HepG2 (cell line): ENCODE results near the gene SERTAD1. TPM values are rescaled to one million over a fixed set of nuclear protein-coding genes. Genes with fewer than 3 reads are reported as not detected.
A peak's percentile ranks its signal among the peaks of the same experiment; 100 is the strongest.

ENCODE experiments used
- BRD4 ChIP-seq: sonication (generic); formaldehyde crosslinking; IDR thresholded peaks from 2 replicates; pipeline ENCODE4 v1.4.0; 2020; ENCODE audit warnings: missing genetic modification reagents
- CBX2 ChIP-seq, 2 experiments: fragments of 200-600 bp in 1 of 2; sonication (generic); formaldehyde crosslinking in 1 of 2; IDR thresholded peaks; 2 replicates each; pipeline versions ENCODE4 v1.7.0 to v1.8.1; 2018 to 2022; ENCODE audit warnings: low read depth in 2 of 2, low read length in 1 of 2, mild to moderate bottlenecking in 1 of 2, missing genetic modification reagents in 1 of 2
- CEBPB ChIP-seq: IDR thresholded peaks from 2 replicates; pipeline ENCODE4 v1.6.1; 2011; ENCODE audit warnings: low read depth, low read length, improper control_type of control experiment, borderline replicate concordance
- ELF3 ChIP-seq: IDR thresholded peaks from 2 replicates; pipeline ENCODE4 v1.6.1; 2016; ENCODE audit warnings: missing genetic modification reagents, missing compliant biosample characterization
- FOXA1 ChIP-seq, 2 experiments: fragments of 450-650 bp in 1 of 2; sonication (generic) in 1 of 2; formaldehyde crosslinking in 1 of 2; IDR thresholded peaks; 2 replicates each; pipeline versions ENCODE4 v1.4.0 to v1.6.1; 2016 to 2020; ENCODE audit warnings: missing genetic modification reagents in 1 of 2
- HOXD1 ChIP-seq: sonication (generic); formaldehyde crosslinking; IDR thresholded peaks from 2 replicates; pipeline ENCODE4 v1.5.0; 2020; ENCODE audit warnings: missing genetic modification reagents
- JUN ChIP-seq: sonication (generic); formaldehyde crosslinking; IDR thresholded peaks from 2 replicates; pipeline ENCODE4 v1.4.0; 2020; ENCODE audit warnings: mild to moderate bottlenecking, missing genetic modification reagents
- MED8 ChIP-seq: sonication (generic); formaldehyde crosslinking; IDR thresholded peaks from 2 replicates; pipeline ENCODE4 v1.8.1; 2023; ENCODE audit warnings: mild to moderate bottlenecking, missing genetic modification reagents; ENCODE audit not compliant: insufficient replicate concordance
- MTERF4 ChIP-seq: sonication (generic); formaldehyde crosslinking; IDR thresholded peaks from 2 replicates; pipeline ENCODE4 v1.8.0; 2023; ENCODE audit warnings: mild to moderate bottlenecking, missing genetic modification reagents
- NFYB ChIP-seq: sonication (generic); formaldehyde crosslinking; IDR thresholded peaks from 2 replicates; pipeline ENCODE4 v1.4.0; 2020; ENCODE audit warnings: missing genetic modification reagents
- POLR2AphosphoS5 ChIP-seq: IDR thresholded peaks from 2 replicates; pipeline ENCODE4 v1.6.1; 2012; ENCODE audit warnings: low read depth, low read length
- RFX1 ChIP-seq: fragments of 450-650 bp; IDR thresholded peaks from 2 replicates; pipeline ENCODE4 v1.6.1; 2017
- RFXAP ChIP-seq: sonication (generic); formaldehyde crosslinking; IDR thresholded peaks from 2 replicates; pipeline ENCODE4 v1.4.0; 2020; ENCODE audit warnings: missing genetic modification reagents, borderline replicate concordance
- SOX13 ChIP-seq, 3 experiments: fragments of 450-650 bp in 1 of 3; sonication (generic) in 1 of 3; formaldehyde crosslinking in 1 of 3; IDR thresholded peaks in 2 of 3; conservative IDR thresholded peaks in 1 of 3; 2 replicates each; pipeline versions ENCODE4 v1.5.0 to v1.6.1; 2016 to 2020; ENCODE audit warnings: antibody characterized with exemption in 1 of 3, mild to moderate bottlenecking in 1 of 3, missing compliant biosample characterization in 1 of 3, missing genetic modification reagents in 1 of 3, moderate library complexity in 1 of 3
- SPEN ChIP-seq: sonication (generic); formaldehyde crosslinking; IDR thresholded peaks from 2 replicates; pipeline ENCODE4 v1.5.1; 2020; ENCODE audit warnings: low read depth, mild to moderate bottlenecking, missing genetic modification reagents
- SRY ChIP-seq: sonication (generic); formaldehyde crosslinking; IDR thresholded peaks from 2 replicates; pipeline ENCODE4 v1.8.0; 2022; ENCODE audit warnings: mild to moderate bottlenecking, missing genetic modification reagents
- TAF15 ChIP-seq: fragments of 200-400 bp; formaldehyde crosslinking; IDR thresholded peaks from one replicate; pipeline ENCODE4 v1.6.1; 2018; ENCODE audit warnings: mild to moderate bottlenecking, low read depth, low read length; ENCODE audit not compliant: poor library complexity, severe bottlenecking
- TEAD3 ChIP-seq: optimal IDR thresholded peaks from 2 replicates; pipeline ENCODE3; 2016; ENCODE audit warnings: borderline replicate concordance
- ZBTB26 ChIP-seq: IDR thresholded peaks from 2 replicates; pipeline ENCODE4 v1.6.1; 2016; ENCODE audit warnings: missing compliant biosample characterization, missing genetic modification reagents, borderline replicate concordance
- ZBTB8A ChIP-seq: sonication (generic); formaldehyde crosslinking; IDR thresholded peaks from 2 replicates; pipeline ENCODE4 v1.4.0; 2020; ENCODE audit warnings: mild to moderate bottlenecking, low read depth, missing genetic modification reagents, borderline replicate concordance
- ZNF234 ChIP-seq: sonication (generic); formaldehyde crosslinking; conservative IDR thresholded peaks from 2 replicates; pipeline ENCODE4 v1.5.1; 2020; ENCODE audit warnings: mild to moderate bottlenecking, missing genetic modification reagents
- ZNF644 ChIP-seq: IDR thresholded peaks from 2 replicates; pipeline ENCODE4 v1.6.1; 2016; ENCODE audit warnings: low read depth
- ZNF761 ChIP-seq: sonication (generic); formaldehyde crosslinking; conservative IDR thresholded peaks from 2 replicates; pipeline ENCODE4 v1.4.0; 2020; ENCODE audit warnings: mild to moderate bottlenecking, missing genetic modification reagents
- ZNF780A ChIP-seq: sonication (generic); formaldehyde crosslinking; IDR thresholded peaks from 2 replicates; pipeline ENCODE4 v1.8.0; 2022; ENCODE audit warnings: mild to moderate bottlenecking, missing genetic modification reagents, moderate library complexity
- ZSCAN22 ChIP-seq: sonication (generic); formaldehyde crosslinking; IDR thresholded peaks from 2 replicates; pipeline ENCODE4 v1.4.0; 2020; ENCODE audit warnings: mild to moderate bottlenecking, missing genetic modification reagents
- polyA plus RNA-seq, 8 experiments: library from polyadenylated mRNA; depleted of rRNA in 3 of 8; stranded (reverse) in 7 of 8; unstranded in 1 of 8; fragments of >200 nt; fragmentation: Illumina TruSeq in 4 of 8; extraction: Trizol in 4 of 8; gene quantifications; 2 replicates each; pipeline versions ENCODE4 v1.2.1 to v1.2.3, GENCODE V29; 2011 to 2016; ENCODE audit warnings: low read depth in 4 of 8, missing spikeins in 1 of 8, mixed read lengths in 1 of 8; ENCODE audit not compliant: insufficient read depth in 1 of 8
- total RNA-seq, 5 experiments: library from RNA; depleted of rRNA; stranded (reverse); fragments of >200 nt; fragmentation: Illumina TruSeq; extraction: Trizol; gene quantifications; 2 replicates each; pipeline ENCODE4 v1.2.3, GENCODE V29; 2016; ENCODE audit warnings: low read depth in 1 of 5
- TF ChIP-seq, protein P1 (sequence below), 2 experiments: fragments of 450-650 bp in 1 of 2; sonication (generic) in 1 of 2; formaldehyde crosslinking; IDR thresholded peaks; 2 replicates each; pipeline versions ENCODE4 v1.5.0 to v1.8.0; 2020 to 2022; ENCODE audit warnings: mild to moderate bottlenecking in 1 of 2, missing genetic modification reagents in 1 of 2

The SERTAD1 gene
- total and polyA plus RNA-seq, 2 of the 13 experiments (the other 11 are each of a cell fraction or from before 2014, with no cell fraction given): 4.3 to 4.5 TPM

DNA sequence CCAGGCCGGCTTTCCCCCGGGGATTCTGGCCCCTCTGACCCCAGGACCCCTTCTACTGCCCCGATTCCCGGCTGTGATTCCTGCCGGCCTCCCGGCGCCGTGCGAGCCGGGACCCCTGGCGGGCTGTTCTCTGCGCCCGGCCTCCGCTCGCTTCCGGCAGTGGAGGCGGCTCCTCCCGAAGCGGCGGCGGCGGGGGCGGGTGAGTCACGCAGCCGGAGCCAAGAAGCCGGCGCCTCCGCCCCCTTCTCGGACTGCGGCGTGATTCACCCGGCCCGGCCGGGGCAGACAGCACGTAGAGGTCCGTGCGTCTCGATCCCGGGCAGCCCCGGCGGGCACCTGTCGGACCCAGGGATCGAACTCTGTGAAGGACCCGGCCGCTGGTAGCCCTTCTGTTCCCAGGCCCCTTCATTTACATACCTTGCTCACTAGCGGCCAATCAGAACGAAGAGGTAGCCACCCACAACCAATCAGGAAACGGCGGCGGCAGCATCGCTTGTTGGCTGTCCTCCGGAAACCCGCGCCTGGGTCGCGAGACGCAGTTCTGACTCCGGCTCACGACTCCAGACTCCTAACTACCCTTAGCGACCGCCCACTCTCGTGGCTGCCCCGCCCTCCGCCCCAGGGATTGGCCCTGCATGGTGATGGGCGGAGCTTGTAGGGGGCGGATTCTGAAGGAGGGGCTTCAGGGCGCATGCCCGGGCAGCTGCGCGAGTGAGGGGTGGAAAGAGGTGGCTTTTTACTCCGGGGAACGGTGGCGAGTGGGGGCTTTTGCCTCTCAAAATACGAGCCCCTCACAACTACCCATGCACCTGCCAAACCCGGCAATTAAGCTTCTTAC, at the start of gene SERTAD1 (continued):
- TF ChIP-seq FOXA1 (IDR thresholded peaks at IDR 0.05) (no peak), FOXA1 (CRISPR knock-in tag; IDR thresholded peaks at IDR 0.05) (peak; percentile 37; the same call in 1 of the 2 replicates), POLR2AphosphoS5 (peak; percentile 97), ELF3 (CRISPR knock-in tag) (peak; percentile 62; the same call in 1 of the 2 replicates), ZBTB26 (peak; percentile 14; the same call in 1 of the 2 replicates), HOXD1 (CRISPR knock-in tag) (0 out of 2 replicates have a peak, but pooled peaks have one; percentile 7), RFX1 (peak; percentile 53; the same call in 1 of the 2 replicates), ZNF780A (no peak), ZNF234 (0 out of 2 replicates have a peak, but pooled peaks have one; percentile 38), CBX2 (IDR thresholded peaks at IDR 0.05; ENCODE audit: low read depth, low read length) (peak; percentile 75; the same call in 1 of the 2 replicates), CBX2 (CRISPR knock-in tag; IDR thresholded peaks at IDR 0.05; ENCODE audit: low read depth) (no peak), RFXAP (CRISPR knock-in tag) (peak; percentile 96), SRY (CRISPR knock-in tag) (no peak), CEBPB (no peak), BRD4 (CRISPR knock-in tag) (peak; percentile 39; the same call in 1 of the 2 replicates), MED8 (CRISPR knock-in tag) (peak; percentile 10), ZSCAN22 (CRISPR knock-in tag) (0 out of 2 replicates have a peak, but pooled peaks have one; percentile 47), TEAD3 (CRISPR knock-in tag) (peak; percentile 32), ZNF761 (CRISPR knock-in tag) (peak; percentile 73; the same call in 1 of the 2 replicates), ZNF644 (CRISPR knock-in tag) (no peak), SPEN (CRISPR knock-in tag) (peak; percentile 63; the same call in 1 of the 2 replicates), JUN (CRISPR knock-in tag) (0 out of 2 replicates have a peak, but pooled peaks have one; percentile 53), NFYB (CRISPR knock-in tag) (peak; percentile 99), ZBTB8A (no peak), MTERF4 (CRISPR knock-in tag) (peak; percentile 86), TAF15 (peak; percentile 34), SOX13 (IDR thresholded peaks at IDR 0.05) (0 out of 2 replicates have a peak, but pooled peaks have one; percentile 31), SOX13 (CRISPR knock-in tag; conservative IDR thresholded peaks at IDR 0.05 in 1 of 2, IDR thresholded peaks at IDR 0.05 in 1 of 2) (no peak)
- TF ChIP-seq, protein P1, sequence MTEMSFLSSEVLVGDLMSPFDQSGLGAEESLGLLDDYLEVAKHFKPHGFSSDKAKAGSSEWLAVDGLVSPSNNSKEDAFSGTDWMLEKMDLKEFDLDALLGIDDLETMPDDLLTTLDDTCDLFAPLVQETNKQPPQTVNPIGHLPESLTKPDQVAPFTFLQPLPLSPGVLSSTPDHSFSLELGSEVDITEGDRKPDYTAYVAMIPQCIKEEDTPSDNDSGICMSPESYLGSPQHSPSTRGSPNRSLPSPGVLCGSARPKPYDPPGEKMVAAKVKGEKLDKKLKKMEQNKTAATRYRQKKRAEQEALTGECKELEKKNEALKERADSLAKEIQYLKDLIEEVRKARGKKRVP (CRISPR knock-in tag; IDR thresholded peaks at IDR 0.05): peak in 1 of 2 experiments; percentile 27; a peak in 1 of 4 replicates
